ENCODE measurements around the gene HHATL. TPM values are rescaled to one million over a fixed set of nuclear protein-coding genes. Genes with fewer than 3 reads are reported as not detected.

The HHATL gene
- total RNA-seq, 1 experiment from 2014 or later, result not detected

- H3K36me3 ChIP-seq (replicated peaks; ENCODE audit: control insufficient read depth, insufficient read depth, low read length), result no peaks in the 10 kb centered on the region
- no peak overlapping the region for H3K4me3 ChIP-seq (ENCODE audit: insufficient read depth, low read depth, low read length)
- H3K27me3 ChIP-seq (ENCODE audit: control insufficient read depth, insufficient read depth, low read length), result no peaks in the 10 kb centered on the region
- peak; percentile 44 for DNase-seq
Observed at GRCh38 chr3:42656680-42657610, 45.7 kb downstream of the HHATL start.

GRCh38 chr3:42655980-42656679, 46.5 kb downstream of the HHATL start:
- peak; percentile 69 for DNase-seq
- no peaks in the 10 kb centered on the region for H3K27me3 ChIP-seq (ENCODE audit: control insufficient read depth, insufficient read depth, low read length)
- no peaks in the 10 kb centered on the region for H3K36me3 ChIP-seq (replicated peaks; ENCODE audit: control insufficient read depth, insufficient read depth, low read length)
- no peak overlapping the region for H3K4me3 ChIP-seq (ENCODE audit: insufficient read depth, low read depth, low read length)

GRCh38 chr3:42655331-42655888, 47.2 kb downstream of the HHATL start:
- Histone ChIP-seq H3K4me3 (ENCODE audit: insufficient read depth, low read depth, low read length) (peak overlapping the region; percentile 69), H3K36me3 (replicated peaks; ENCODE audit: control insufficient read depth, insufficient read depth, low read length) (no peaks in the 10 kb centered on the region; the same call in 1 of the 2 replicates), H3K27me3 (ENCODE audit: control insufficient read depth, insufficient read depth, low read length) (no peaks in the 10 kb centered on the region)
- DNase-seq, result peak; percentile 68

GRCh38 chr3:42654331-42655201, 48.0 kb downstream of the HHATL start:
- Histone ChIP-seq H3K36me3 (replicated peaks; ENCODE audit: control insufficient read depth, insufficient read depth, low read length) (no peaks in the 10 kb centered on the region; the same call in 1 of the 2 replicates), H3K27me3 (ENCODE audit: control insufficient read depth, insufficient read depth, low read length) (no peaks in the 10 kb centered on the region), H3K4me3 (ENCODE audit: insufficient read depth, low read depth, low read length) (peak overlapping the region; percentile 69)
- DNase-seq, result peak; percentile 96

- Histone ChIP-seq H3K27me3 (ENCODE audit: control insufficient read depth, insufficient read depth, low read length) (no peaks in the 10 kb centered on the region), H3K4me3 (ENCODE audit: insufficient read depth, low read depth, low read length) (peak within 1 kb of the TSS; percentile 69), H3K36me3 (replicated peaks; ENCODE audit: control insufficient read depth, insufficient read depth, low read length) (no peaks in the 10 kb centered on the region; the same call in none of the 2 replicates)
- DNase-seq, result peak; percentile 72
Observed at GRCh38 chr3:42653560-42654330, 48.9 kb downstream of the HHATL start, which contains the start of gene ZBTB47. ZBTB47 (plus strand) TSS chr3:42653697; CDS start chr3:42658356, 4,659 bp downstream.

GRCh38 chr3:42653303-42653559, 49.4 kb downstream of the HHATL start:
- Histone ChIP-seq H3K4me3 (ENCODE audit: insufficient read depth, low read depth, low read length) (peak overlapping the region; percentile 69; the same call in 1 of the 2 replicates), H3K36me3 (replicated peaks; ENCODE audit: control insufficient read depth, insufficient read depth, low read length) (no peaks in the 10 kb centered on the region; the same call in none of the 2 replicates), H3K27me3 (ENCODE audit: control insufficient read depth, insufficient read depth, low read length) (no peaks in the 10 kb centered on the region)
- no peak for DNase-seq

GRCh38 chr3:42652611-42653302, 49.8 kb downstream of the HHATL start:
- Histone ChIP-seq H3K36me3 (replicated peaks; ENCODE audit: control insufficient read depth, insufficient read depth, low read length) (peaks cover 1% of the 10 kb centered on the region), H3K27me3 (ENCODE audit: control insufficient read depth, insufficient read depth, low read length) (no peaks in the 10 kb centered on the region), H3K4me3 (ENCODE audit: insufficient read depth, low read depth, low read length) (no peak overlapping the region)
- peak; percentile 50 for DNase-seq

GRCh38 chr3:42652251-42652610, 50.4 kb downstream of the HHATL start:
- H3K36me3 ChIP-seq (replicated peaks; ENCODE audit: control insufficient read depth, insufficient read depth, low read length), result peaks cover 2% of the 10 kb centered on the region
- H3K4me3 ChIP-seq (ENCODE audit: insufficient read depth, low read depth, low read length), result no peak overlapping the region
- DNase-seq, result no peak
- H3K27me3 ChIP-seq (ENCODE audit: control insufficient read depth, insufficient read depth, low read length), result no peaks in the 10 kb centered on the region

- DNase-seq, result peak; percentile 45
- peaks cover 6% of the 10 kb centered on the region for H3K36me3 ChIP-seq (replicated peaks; ENCODE audit: control insufficient read depth, insufficient read depth, low read length)
- no peak overlapping the region for H3K4me3 ChIP-seq (ENCODE audit: insufficient read depth, low read depth, low read length)
- no peaks in the 10 kb centered on the region for H3K27me3 ChIP-seq (ENCODE audit: control insufficient read depth, insufficient read depth, low read length)
Observed at GRCh38 chr3:42651248-42652091, 51.1 kb downstream of the HHATL start.

GRCh38 chr3:42649783-42650182, 52.8 kb downstream of the HHATL start:
- no peak overlapping the region for H3K4me3 ChIP-seq (ENCODE audit: insufficient read depth, low read depth, low read length)
- peaks cover 13% of the 10 kb centered on the region for H3K36me3 ChIP-seq (replicated peaks; ENCODE audit: control insufficient read depth, insufficient read depth, low read length)
- no peaks in the 10 kb centered on the region for H3K27me3 ChIP-seq (ENCODE audit: control insufficient read depth, insufficient read depth, low read length)
- no peak for DNase-seq

GRCh38 chr3:42649006-42649405, 53.6 kb downstream of the HHATL start:
- Histone ChIP-seq H3K27me3 (ENCODE audit: control insufficient read depth, insufficient read depth, low read length) (no peaks in the 10 kb centered on the region), H3K4me3 (ENCODE audit: insufficient read depth, low read depth, low read length) (no peak overlapping the region), H3K36me3 (replicated peaks; ENCODE audit: control insufficient read depth, insufficient read depth, low read length) (peaks cover 19% of the 10 kb centered on the region)
- DNase-seq, result no peak

- Histone ChIP-seq H3K4me3 (ENCODE audit: insufficient read depth, low read depth, low read length) (no peak overlapping the region), H3K27me3 (ENCODE audit: control insufficient read depth, insufficient read depth, low read length) (no peaks in the 10 kb centered on the region), H3K36me3 (replicated peaks; ENCODE audit: control insufficient read depth, insufficient read depth, low read length) (peaks cover 21% of the 10 kb centered on the region)
- DNase-seq, result peak; percentile 40
Observed at GRCh38 chr3:42647821-42648459, 54.7 kb downstream of the HHATL start.

All from H7 (cell line).